ENCODE measurements around the gene KCNQ2. TPM values are rescaled to one million over a fixed set of nuclear protein-coding genes. Genes with fewer than 3 reads are reported as not detected.

KCNQ2 gene
- total and polyA plus RNA-seq, 2 experiments from 2014 or later = 68.5 to 92.4 TPM

- no peak overlapping the region for H2AFZ ChIP-seq
- H3F3A ChIP-seq (replicated peaks; ENCODE audit: low read depth) = no peaks in the 10 kb centered on the region
- Mint-ChIP-seq H3K4me1 (peaks cover 23% of the 10 kb centered on the region), H3K4me3 (no peak overlapping the region), H3K27ac (no peak overlapping the region), H3K27me3 (ENCODE audit: insufficient read depth, low read depth, poor library complexity) (peaks cover 11% of the 10 kb centered on the region), H3K9me3 (no peaks in the 10 kb centered on the region), H3K36me3 (ENCODE audit: low read depth) (no peaks in the 10 kb centered on the region)
- no peaks in the 10 kb centered on the region for H4K20me1 ChIP-seq (replicated peaks; ENCODE audit: insufficient read depth)
- H3K4me2 ChIP-seq = no peak overlapping the region
- H3K4me1 ChIP-seq (ENCODE audit: insufficient read depth) = peaks cover 15% of the 10 kb centered on the region
- H3K9me2 ChIP-seq (ENCODE audit: insufficient read depth) = no peaks in the 10 kb centered on the region
- H3K36me3 ChIP-seq (ENCODE audit: insufficient read depth) = no peaks in the 10 kb centered on the region
- no peak overlapping the region for H3K4me3 ChIP-seq
- no peaks in the 10 kb centered on the region for H3K79me2 ChIP-seq (replicated peaks; ENCODE audit: insufficient read depth)
- TF ChIP-seq, protein P1, sequence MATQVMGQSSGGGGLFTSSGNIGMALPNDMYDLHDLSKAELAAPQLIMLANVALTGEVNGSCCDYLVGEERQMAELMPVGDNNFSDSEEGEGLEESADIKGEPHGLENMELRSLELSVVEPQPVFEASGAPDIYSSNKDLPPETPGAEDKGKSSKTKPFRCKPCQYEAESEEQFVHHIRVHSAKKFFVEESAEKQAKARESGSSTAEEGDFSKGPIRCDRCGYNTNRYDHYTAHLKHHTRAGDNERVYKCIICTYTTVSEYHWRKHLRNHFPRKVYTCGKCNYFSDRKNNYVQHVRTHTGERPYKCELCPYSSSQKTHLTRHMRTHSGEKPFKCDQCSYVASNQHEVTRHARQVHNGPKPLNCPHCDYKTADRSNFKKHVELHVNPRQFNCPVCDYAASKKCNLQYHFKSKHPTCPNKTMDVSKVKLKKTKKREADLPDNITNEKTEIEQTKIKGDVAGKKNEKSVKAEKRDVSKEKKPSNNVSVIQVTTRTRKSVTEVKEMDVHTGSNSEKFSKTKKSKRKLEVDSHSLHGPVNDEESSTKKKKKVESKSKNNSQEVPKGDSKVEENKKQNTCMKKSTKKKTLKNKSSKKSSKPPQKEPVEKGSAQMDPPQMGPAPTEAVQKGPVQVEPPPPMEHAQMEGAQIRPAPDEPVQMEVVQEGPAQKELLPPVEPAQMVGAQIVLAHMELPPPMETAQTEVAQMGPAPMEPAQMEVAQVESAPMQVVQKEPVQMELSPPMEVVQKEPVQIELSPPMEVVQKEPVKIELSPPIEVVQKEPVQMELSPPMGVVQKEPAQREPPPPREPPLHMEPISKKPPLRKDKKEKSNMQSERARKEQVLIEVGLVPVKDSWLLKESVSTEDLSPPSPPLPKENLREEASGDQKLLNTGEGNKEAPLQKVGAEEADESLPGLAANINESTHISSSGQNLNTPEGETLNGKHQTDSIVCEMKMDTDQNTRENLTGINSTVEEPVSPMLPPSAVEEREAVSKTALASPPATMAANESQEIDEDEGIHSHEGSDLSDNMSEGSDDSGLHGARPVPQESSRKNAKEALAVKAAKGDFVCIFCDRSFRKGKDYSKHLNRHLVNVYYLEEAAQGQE (IDR thresholded peaks at IDR 0.05; ENCODE audit: unreplicated experiment) = no peak
- no peak for TF ChIP-seq ETS1 (IDR thresholded peaks at IDR 0.05)
- TF ChIP-seq STAT1 (IDR thresholded peaks at IDR 0.05; ENCODE audit: unreplicated experiment) = no peak
- TF ChIP-seq ZNF114 (CRISPR knock-in tag; IDR thresholded peaks at IDR 0.05) = no peak
- no peak for TF ChIP-seq JUNB (IDR thresholded peaks at IDR 0.05; ENCODE audit: unreplicated experiment)
- TF ChIP-seq CREB1 (CRISPR knock-in tag; IDR thresholded peaks at IDR 0.05; ENCODE audit: low read depth) = no peak
- TF ChIP-seq, protein P2, sequence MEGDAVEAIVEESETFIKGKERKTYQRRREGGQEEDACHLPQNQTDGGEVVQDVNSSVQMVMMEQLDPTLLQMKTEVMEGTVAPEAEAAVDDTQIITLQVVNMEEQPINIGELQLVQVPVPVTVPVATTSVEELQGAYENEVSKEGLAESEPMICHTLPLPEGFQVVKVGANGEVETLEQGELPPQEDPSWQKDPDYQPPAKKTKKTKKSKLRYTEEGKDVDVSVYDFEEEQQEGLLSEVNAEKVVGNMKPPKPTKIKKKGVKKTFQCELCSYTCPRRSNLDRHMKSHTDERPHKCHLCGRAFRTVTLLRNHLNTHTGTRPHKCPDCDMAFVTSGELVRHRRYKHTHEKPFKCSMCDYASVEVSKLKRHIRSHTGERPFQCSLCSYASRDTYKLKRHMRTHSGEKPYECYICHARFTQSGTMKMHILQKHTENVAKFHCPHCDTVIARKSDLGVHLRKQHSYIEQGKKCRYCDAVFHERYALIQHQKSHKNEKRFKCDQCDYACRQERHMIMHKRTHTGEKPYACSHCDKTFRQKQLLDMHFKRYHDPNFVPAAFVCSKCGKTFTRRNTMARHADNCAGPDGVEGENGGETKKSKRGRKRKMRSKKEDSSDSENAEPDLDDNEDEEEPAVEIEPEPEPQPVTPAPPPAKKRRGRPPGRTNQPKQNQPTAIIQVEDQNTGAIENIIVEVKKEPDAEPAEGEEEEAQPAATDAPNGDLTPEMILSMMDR (conservative IDR thresholded peaks at IDR 0.05; ENCODE audit: low read depth in 2 of 2) = no peak
- TF ChIP-seq, protein P3, sequence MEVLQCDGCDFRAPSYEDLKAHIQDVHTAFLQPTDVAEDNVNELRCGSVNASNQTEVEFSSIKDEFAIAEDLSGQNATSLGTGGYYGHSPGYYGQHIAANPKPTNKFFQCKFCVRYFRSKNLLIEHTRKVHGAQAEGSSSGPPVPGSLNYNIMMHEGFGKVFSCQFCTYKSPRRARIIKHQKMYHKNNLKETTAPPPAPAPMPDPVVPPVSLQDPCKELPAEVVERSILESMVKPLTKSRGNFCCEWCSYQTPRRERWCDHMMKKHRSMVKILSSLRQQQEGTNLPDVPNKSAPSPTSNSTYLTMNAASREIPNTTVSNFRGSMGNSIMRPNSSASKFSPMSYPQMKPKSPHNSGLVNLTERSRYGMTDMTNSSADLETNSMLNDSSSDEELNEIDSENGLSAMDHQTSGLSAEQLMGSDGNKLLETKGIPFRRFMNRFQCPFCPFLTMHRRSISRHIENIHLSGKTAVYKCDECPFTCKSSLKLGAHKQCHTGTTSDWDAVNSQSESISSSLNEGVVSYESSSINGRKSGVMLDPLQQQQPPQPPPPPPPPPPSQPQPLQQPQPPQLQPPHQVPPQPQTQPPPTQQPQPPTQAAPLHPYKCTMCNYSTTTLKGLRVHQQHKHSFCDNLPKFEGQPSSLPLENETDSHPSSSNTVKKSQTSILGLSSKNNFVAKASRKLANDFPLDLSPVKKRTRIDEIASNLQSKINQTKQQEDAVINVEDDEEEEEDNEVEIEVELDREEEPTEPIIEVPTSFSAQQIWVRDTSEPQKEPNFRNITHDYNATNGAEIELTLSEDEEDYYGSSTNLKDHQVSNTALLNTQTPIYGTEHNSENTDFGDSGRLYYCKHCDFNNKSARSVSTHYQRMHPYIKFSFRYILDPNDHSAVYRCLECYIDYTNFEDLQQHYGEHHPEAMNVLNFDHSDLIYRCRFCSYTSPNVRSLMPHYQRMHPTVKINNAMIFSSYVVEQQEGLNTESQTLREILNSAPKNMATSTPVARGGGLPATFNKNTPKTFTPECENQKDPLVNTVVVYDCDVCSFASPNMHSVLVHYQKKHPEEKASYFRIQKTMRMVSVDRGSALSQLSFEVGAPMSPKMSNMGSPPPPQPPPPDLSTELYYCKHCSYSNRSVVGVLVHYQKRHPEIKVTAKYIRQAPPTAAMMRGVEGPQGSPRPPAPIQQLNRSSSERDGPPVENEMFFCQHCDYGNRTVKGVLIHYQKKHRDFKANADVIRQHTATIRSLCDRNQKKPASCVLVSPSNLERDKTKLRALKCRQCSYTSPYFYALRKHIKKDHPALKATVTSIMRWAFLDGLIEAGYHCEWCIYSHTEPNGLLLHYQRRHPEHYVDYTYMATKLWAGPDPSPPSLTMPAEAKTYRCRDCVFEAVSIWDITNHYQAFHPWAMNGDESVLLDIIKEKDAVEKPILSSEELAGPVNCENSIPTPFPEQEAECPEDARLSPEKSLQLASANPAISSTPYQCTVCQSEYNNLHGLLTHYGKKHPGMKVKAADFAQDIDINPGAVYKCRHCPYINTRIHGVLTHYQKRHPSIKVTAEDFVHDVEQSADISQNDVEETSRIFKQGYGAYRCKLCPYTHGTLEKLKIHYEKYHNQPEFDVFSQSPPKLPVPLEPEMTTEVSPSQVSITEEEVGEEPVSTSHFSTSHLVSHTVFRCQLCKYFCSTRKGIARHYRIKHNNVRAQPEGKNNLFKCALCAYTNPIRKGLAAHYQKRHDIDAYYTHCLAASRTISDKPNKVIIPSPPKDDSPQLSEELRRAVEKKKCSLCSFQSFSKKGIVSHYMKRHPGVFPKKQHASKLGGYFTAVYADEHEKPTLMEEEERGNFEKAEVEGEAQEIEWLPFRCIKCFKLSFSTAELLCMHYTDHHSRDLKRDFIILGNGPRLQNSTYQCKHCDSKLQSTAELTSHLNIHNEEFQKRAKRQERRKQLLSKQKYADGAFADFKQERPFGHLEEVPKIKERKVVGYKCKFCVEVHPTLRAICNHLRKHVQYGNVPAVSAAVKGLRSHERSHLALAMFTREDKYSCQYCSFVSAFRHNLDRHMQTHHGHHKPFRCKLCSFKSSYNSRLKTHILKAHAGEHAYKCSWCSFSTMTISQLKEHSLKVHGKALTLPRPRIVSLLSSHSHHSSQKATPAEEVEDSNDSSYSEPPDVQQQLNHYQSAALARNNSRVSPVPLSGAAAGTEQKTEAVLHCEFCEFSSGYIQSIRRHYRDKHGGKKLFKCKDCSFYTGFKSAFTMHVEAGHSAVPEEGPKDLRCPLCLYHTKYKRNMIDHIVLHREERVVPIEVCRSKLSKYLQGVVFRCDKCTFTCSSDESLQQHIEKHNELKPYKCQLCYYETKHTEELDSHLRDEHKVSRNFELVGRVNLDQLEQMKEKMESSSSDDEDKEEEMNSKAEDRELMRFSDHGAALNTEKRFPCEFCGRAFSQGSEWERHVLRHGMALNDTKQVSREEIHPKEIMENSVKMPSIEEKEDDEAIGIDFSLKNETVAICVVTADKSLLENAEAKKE (CRISPR knock-in tag; IDR thresholded peaks at IDR 0.05) = no peak
- no peak for TF ChIP-seq EZH2 (IDR thresholded peaks at IDR 0.05; ENCODE audit: low read depth, unreplicated experiment)
- TF ChIP-seq ZNF331 (CRISPR knock-in tag; IDR thresholded peaks at IDR 0.05; ENCODE audit: low read depth) = no peak
- TF ChIP-seq POLR2AphosphoS5 (IDR thresholded peaks at IDR 0.05; ENCODE audit: low read depth) = no peak
- TF ChIP-seq NANOG (IDR thresholded peaks at IDR 0.05; ENCODE audit: borderline replicate concordance) = no peak
- TF ChIP-seq EZH2phosphoT487 (IDR thresholded peaks at IDR 0.05; ENCODE audit: unreplicated experiment) = no peak
- no peak overlapping the region for H3K27ac ChIP-seq (ENCODE audit: low read depth)
- ATAC-seq (no peak), DNase-seq (ENCODE audit: low spot score) (no peak)
- H3K27me3 ChIP-seq (ENCODE audit: insufficient read depth) = no peaks in the 10 kb centered on the region
These were observed 99.2 kb downstream of the KCNQ2 start for GRCh38 chr20:63372971-63373885.

All from GM23338 (cell line).